ENCODE measurements around the gene CNTLN.

DNA sequence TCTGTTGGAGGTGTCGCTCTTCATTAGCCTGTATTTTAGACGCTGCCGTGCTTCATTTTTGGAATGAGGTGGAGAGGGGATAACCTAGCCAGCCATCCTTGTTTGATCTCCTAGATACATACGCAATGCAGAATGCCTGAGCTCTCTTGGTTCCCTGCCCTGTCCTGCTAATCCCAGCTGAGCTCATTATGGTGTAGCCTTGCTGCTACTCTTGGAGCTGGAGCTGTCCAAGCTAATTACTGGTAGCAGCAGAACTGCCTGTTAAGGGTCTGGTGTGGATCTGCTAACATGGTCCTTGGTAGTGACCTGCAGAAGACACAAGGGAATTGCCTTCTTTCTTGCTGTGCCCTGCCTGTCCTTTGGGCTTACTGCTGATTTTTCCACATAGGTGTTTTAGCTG lies 207.9 kb downstream of the CNTLN start:
- no peak for TF ChIP-seq TCF12 (IDR thresholded peaks at IDR 0.05)
- no peak for TF ChIP-seq TCF12 (CRISPR knock-in tag; IDR thresholded peaks at IDR 0.05)
- TF ChIP-seq CBX2 (IDR thresholded peaks at IDR 0.05; ENCODE audit: low read depth, low read length): no peak
- TF ChIP-seq CBX2 (CRISPR knock-in tag; IDR thresholded peaks at IDR 0.05; ENCODE audit: low read depth): no peak
